GM18502 (cell line): Measurements from ENCODE around the gene IMPG1.

Experiments used
- ATAC-seq: cut with Tn5 transposase; IDR thresholded peaks from one replicate; pipeline ENCODE4 v1.9.1; 2021; ENCODE audit warnings: mild to moderate bottlenecking; ENCODE audit not compliant: unreplicated experiment, poor library complexity

The IMPG1 gene

GRCh38 chr6:75896526-75896925 lies 175.9 kb downstream of the IMPG1 start:
- no peak for ATAC-seq

GRCh38 chr6:75893776-75894152 lies 178.7 kb downstream of the IMPG1 start:
- peak; percentile 24 for ATAC-seq

- ATAC-seq: peak; percentile 86
These were observed 179.2 kb downstream of the IMPG1 start for GRCh38 chr6:75893058-75893775.

- ATAC-seq: no peak
These were observed 180.1 kb downstream of the IMPG1 start for GRCh38 chr6:75892384-75892783.

GRCh38 chr6:75884822-75885221 lies 187.6 kb downstream of the IMPG1 start:
- no peak for ATAC-seq

GRCh38 chr6:75882734-75883133 lies 189.7 kb downstream of the IMPG1 start:
- ATAC-seq: no peak

GRCh38 chr6:75880305-75880704 lies 192.2 kb downstream of the IMPG1 start:
- ATAC-seq: no peak

- ATAC-seq: no peak
These were observed 196.3 kb downstream of the IMPG1 start for GRCh38 chr6:75876152-75876551.

- ATAC-seq: no peak
These were observed 198.2 kb downstream of the IMPG1 start for GRCh38 chr6:75874224-75874623.
